ENCODE measurements around the gene TBC1D8.

Gene TBC1D8

GRCh38 chr2:101026923-101027469 is 124.2 kb downstream of the TBC1D8 start:
- no peak for DNase-seq

DNA sequence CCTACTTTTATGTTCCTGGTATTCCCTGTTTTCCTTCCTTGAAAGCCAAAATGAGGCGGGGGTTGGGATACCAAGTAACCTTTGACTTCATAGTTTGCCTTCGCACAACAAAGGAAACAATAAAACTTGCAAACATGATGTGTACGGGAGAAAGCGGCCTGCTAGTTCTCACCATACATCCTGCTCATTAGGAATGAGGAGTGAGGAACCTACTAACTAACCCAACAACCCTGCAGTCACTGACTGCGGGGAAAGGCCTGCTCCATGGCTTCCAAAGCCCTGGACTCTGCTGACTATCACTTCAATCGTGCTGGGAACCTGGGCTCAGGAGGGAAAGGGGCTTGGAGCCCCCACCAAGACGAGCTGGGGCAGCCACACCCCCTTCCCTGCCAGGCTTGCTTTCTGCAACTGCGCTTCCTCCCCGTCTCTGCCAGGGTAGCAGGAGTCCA is 124.9 kb downstream of the TBC1D8 start:
- DNase-seq = no peak

DNA sequence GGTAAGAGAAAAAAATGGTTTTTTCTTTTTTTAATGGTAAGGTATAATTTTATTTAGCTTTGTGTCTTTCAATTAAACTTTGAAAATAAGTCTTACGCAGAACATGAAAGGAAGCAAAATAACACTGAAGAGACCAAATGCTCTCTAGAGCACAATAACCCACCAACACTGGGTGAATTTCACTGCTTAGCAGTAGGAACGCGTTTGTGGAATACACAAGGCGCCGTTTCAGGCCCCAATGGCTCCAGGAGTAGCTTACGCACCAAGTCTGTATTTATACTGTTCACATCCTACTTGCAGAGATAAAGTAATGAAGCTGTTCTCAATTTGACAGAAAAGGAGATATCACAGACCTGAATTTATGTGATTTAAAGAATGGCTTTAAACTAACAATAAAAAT is 125.6 kb downstream of the TBC1D8 start:
- DNase-seq = no peak

GRCh38 chr2:101023327-101024107 is 127.7 kb downstream of the TBC1D8 start:
- DNase-seq = no peak

DNA sequence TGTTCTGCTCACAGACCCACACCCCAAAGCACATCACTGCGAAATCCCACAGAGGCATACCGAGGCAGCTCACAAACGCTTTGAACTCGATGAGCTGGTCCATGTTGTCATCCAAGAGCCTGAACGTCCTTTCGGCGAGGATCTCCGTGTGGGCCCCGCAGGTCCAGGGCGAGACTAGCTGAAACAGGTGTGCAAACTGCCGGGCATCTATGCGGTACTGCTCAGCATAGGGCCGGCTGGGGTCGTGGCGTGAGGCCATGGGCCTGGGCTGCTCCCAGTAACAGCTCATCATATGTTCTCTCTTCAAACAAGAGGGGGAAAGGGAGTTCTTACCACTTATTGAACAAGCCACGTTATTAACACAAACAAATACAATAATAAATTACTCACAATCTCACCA is 129.0 kb downstream of the TBC1D8 start:
- no peak for DNase-seq

DNA sequence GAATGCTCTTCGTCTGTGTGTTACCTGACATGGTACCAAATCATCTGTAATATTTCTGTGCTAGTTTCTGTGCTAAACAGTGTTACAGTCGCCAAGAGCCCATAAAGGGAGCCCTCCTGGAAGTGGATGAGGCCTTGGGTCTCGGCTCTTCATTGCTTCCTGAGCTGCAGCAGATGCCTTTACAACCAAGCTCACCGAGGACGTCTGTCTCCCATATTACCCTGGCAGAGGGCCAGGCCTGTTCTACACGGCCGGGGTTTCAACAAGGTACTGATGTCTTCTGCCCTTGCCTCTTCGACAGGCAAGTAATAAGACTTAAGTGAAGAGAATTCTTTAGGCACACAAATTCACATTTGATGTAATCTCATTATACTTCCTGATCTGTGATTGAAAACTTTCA is 132.2 kb downstream of the TBC1D8 start:
- no peak for DNase-seq

GRCh38 chr2:101017371-101017770 is 133.8 kb downstream of the TBC1D8 start:
- DNase-seq = no peak

- no peak for DNase-seq
Measured at GRCh38 chr2:101014264-101014857, 136.8 kb downstream of the TBC1D8 start.

DNA sequence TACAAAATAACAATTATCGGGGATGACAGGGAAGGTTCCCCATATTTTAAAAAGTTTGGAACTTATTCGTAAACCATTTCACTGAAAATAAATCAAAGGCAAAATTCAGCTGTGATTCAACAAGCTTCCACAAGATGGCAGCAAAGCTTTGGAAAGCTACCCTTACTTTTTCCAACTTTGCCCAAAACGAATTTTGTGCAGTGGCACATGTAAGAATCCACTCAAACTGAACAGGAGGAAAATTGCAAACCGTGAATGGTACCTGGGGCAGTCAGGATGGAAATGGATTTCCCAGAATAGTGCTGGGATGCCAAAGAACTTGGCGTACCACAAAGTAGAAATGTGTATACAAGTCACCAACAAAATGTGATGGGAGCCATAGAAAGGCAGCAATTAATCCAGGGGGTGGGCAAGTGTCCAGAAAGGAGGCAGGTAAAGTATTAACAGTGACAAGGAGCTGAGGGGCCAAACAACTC is 138.4 kb downstream of the TBC1D8 start:
- peak; percentile 29 for DNase-seq

DNA sequence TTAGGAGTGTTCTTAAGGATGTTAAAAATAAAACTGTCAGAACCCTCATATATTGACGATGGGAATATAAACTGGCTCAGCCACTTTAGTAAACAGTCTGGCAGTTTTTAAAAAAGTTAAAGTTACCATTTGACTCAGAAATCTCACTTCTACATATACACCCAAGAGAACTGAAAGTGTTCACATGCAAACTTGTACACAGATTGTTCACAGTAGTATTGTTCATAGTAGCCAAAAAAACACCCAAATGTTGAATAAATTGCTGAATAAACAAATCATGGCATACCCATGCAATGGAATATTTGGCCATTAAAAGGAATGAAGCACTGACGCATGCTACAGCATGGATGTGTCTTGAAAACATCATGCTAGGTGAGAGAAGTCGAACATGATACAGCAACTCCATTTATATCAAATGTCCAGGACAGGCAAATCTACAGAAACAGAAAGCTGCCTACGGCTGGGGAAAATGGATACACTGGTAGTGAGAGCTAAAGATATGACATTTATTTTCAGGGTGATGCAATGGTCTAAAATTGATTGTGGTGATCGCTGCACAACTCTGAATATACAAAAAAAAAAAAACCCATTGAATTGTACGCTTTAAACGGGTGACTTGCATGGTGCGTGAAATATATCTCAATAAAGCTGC is 139.0 kb downstream of the TBC1D8 start:
- DNase-seq = no peak

- DNase-seq = no peak
Measured at GRCh38 chr2:101011152-101011551, 140.0 kb downstream of the TBC1D8 start.

DNA sequence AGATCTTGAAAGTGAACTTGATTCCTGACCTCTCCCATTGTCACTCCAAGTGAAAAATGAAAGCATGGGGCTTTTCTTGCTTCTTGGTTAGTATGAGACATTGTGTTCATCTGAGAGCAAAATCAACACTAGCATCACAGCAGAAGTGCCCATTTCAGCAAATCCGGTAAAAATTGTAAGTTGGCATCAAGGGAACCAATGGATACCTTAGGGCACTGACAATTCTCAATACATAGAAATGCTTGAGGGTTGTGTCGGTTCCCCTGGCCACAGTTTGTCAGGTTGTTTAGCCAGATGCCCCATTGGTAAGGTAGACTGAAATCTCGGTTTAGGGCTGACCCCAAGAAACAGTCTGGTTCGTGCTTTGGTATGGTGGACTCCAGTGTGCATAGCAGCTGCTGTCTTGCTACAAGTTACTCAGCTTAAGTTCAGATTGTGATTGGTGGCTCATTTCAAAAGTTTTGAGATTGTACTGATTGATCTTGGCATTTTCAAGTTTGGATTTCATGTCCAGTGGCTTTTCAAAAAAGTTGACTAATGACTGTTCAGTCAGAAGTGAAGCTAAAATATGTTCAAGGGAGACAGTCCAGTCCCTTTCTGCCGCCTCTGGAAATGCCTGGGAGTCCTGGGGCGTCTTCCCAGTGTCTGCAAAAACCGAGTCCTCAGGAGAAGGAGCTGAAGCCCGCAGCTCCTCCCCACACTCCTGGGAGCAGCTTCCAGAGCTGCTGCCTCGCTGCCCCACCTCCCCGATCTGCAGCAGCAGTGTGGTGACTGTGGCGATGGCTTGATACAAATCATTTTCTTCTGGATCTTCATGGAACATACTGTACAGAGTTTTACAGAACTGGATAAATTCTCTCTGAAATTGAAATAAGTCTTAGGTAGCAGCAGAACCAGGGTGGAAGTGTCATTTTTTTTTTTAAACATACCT is 143.5 kb downstream of the TBC1D8 start:
- no peak for DNase-seq

DNA sequence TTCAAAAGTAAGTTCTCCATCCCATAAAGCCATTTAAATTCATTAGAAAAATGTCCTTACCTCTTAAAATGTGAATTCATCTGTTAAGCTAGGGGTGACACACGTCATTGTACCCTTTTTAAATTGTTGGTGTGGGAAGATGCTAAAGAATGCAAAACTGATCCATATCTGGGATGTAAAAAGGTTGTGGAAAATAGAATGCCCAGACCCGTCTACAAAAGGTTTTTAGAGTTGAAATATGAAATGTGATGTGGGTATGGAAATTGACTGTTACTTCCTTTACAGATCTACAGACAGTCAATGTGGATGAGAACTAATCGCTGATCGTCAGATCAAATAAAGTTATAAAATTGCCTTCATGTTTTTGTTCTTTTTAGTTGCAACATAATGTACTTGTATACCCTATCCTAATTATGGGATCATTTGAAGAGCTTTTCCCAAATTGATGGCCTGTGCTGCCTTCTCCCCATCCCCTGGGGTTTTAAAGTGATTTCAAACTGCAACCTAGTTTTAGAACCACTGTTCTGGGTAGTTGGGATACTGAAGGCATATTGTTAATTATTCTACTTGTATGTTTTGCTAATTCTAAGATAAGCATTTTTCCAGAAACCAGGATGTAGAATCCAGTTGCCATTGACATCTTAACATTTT is 145.0 kb downstream of the TBC1D8 start:
- no peak for DNase-seq

- no peak for DNase-seq
Measured at GRCh38 chr2:101004620-101005325, 146.4 kb downstream of the TBC1D8 start.

- DNase-seq = no peak
Measured at GRCh38 chr2:101003278-101003775, 147.9 kb downstream of the TBC1D8 start.

GRCh38 chr2:101002562-101003277 is 148.5 kb downstream of the TBC1D8 start:
- no peak for DNase-seq

DNA sequence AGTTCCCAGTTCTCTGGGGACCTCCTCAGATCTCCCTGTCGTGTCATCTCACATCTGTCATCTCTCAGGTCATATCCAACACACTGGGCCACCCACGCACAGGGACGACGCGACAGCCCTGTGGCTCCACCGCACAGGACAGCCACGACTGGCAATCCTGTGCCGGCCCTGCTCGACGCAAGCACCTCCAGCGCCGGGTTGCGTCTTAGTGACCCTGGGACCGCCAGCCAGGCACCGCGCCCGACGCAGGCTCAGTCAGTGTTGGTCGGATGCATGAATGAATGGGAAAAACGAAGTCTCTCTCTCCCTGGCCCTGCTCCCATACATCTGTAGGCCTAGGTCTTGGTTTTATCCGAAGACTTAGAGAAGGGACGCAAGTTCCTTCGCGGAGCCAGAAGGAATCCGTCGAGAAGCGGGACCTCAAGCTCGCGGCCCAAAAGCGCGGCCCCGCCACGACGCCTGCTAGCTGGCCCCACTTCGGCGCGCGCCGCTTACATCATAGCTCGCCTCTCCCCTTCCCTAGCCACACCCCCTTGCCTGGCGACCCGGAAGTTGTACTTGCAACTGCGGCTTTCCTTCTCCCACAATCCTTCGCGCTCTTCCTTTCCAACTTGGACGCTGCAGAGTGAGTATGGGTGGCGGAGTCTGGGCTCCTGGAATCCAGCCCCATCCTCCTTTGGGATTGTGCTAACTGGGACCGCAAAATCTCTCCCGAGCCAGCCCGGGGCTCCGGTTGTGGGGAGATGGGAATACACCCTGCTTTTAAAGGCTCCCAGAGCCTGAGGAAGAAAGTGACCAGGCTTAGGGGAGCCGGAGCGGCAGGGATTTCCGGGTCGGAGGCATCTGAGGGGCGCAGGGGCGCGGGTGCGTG is 149.3 kb downstream of the TBC1D8 start, which contains the start of gene RPL31:
Gene RPL31 (plus strand): TSS at position 599 of the 871 bp plus-strand sequence. CDS start 413 bp downstream, outside the sequence.
- peak; percentile 94 for DNase-seq

DNA sequence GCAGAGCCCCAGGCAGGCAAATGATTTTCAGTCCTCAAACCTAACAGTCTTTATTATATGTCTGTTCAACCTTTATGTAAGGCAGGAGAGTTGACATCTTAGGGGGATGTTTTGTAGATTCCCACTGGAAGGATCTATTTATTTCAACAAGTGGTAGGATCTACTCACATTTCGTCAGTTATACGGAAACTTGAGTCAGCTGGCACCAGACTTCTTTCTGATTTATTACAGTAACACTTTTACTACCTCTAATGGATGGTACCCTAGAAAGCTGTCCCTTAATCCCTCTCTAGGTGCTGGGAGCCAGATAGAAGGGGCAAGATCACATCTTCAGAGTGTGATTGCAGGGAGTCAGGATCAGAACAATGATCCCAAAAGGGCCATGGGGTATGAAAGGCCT is 151.2 kb downstream of the TBC1D8 start:
- no peak for DNase-seq

GRCh38 chr2:100998235-100998573 is 153.0 kb downstream of the TBC1D8 start:
- DNase-seq = no peak
